Psoas muscle (tissue), 8 donors: ENCODE measurements around the gene SELPLG. TPM values are rescaled to one million over a fixed set of nuclear protein-coding genes. Genes with fewer than 3 reads are reported as not detected.
A peak's percentile ranks its signal among the peaks of the same experiment; 100 is the strongest.
"Not testable (repeated sequence)": the region's sequence is repeated elsewhere in the genome, so short reads cannot be mapped to it uniquely, and the experiment has no call there.

ENCODE experiments used
- ATAC-seq, 4 donors: fragments of 200-7000 bp; cut with Tn5 transposase; one replicate each; pipeline ENCODE4 v1.9.1; 2020; ENCODE audit warnings: moderate library complexity in 3 of 4, mild to moderate bottlenecking in 2 of 4
- DNase-seq, 2 donors: peaks; one replicate each; pipeline ENCODE4 v3.0.0-alpha.2; 2020
- H3K27ac ChIP-seq: fragments of 200-600 bp; one replicate; pipeline ENCODE4 v1.8.0; 2022
- H3K27me3 ChIP-seq, 3 donors: fragments of 200-600 bp in 1 of 3; one replicate each; pipeline versions ENCODE4 v1.6.1 to v1.8.0; 2013 to 2022; ENCODE audit warnings: low read length in 2 of 3, mild to moderate bottlenecking in 2 of 3, moderate library complexity in 1 of 3; ENCODE audit not compliant: insufficient read depth in 3 of 3
- H3K36me3 ChIP-seq, 2 donors: fragments of 200-600 bp in 1 of 2; one replicate each; pipeline versions ENCODE4 v1.6.1 to v1.8.0; 2013 to 2022; ENCODE audit warnings: low read depth in 1 of 2, mild to moderate bottlenecking in 1 of 2, moderate library complexity in 1 of 2; ENCODE audit not compliant: insufficient read depth in 1 of 2
- H3K4me1 ChIP-seq: fragments of 200-600 bp; one replicate; pipeline ENCODE4 v1.8.0; 2022
- H3K4me3 ChIP-seq: fragments of 200-600 bp; one replicate; pipeline ENCODE4 v1.8.0; 2022; ENCODE audit warnings: mild to moderate bottlenecking
- H3K9me3 ChIP-seq: fragments of 200-600 bp; one replicate; pipeline ENCODE4 v1.8.0; 2022
- WGBS, 3 donors: extraction: QIAGEN DNeasy Blood & Tissue Kit; methylation state at CpG; one replicate each; pipeline versions ENCODE4 v1.1.6 to v1.1.7; 2013; 5-methylcytosine and 5-hydroxymethylcytosine counted together
- intact Hi-C, 2 donors: fragments of 100-400 bp; cut with DNase I; formaldehyde crosslinking; loops; one replicate each; pipeline versions ENCODE4 v1.11.0 to v1.14.2; 2022
- polyA plus RNA-seq, 3 donors: library from polyadenylated mRNA; stranded (reverse); fragments of 200-250 nt; gene quantifications; one replicate each; pipeline ENCODE4 v1.2.3, GENCODE V29; 2013
- total RNA-seq, 4 donors: library from RNA; stranded (reverse); fragmentation: NEBNext Ultra II Directional in 2 of 4; extraction: Animal tissue kit (Norgen Biotek cat#: 25700) in 2 of 4; gene quantifications; one replicate each; pipeline versions ENCODE4 v1.2.1 to v1.2.4, GENCODE V29; 2021 to 2023
- TF ChIP-seq, protein P1 (sequence below): fragments of 200-600 bp; IDR thresholded peaks from one replicate; pipeline ENCODE4 v1.8.0; 2022; ENCODE audit warnings: antibody characterized with exemption
- donor health status: healthy with polysubstance abuse.
- donor health status: DM: no; HTN: no; CAD: no; lungs with moderate emphysema.
- donor health status: Bipolar disorder and iron deficiency.
- donor health status: healthy.
- donor health status: DM: yes; HTN: yes; CAD: no.
- donor health status: DM: no; HTN: no; CAD: no.
- donor health status: DM: no; HTN: no; CAD: no.
- donor health status: DM: yes; HTN: yes; CAD: no.

Gene SELPLG
- total and polyA plus RNA-seq, 7 donors = 0.62 to 3.8 (median 1.5) TPM

DNA sequence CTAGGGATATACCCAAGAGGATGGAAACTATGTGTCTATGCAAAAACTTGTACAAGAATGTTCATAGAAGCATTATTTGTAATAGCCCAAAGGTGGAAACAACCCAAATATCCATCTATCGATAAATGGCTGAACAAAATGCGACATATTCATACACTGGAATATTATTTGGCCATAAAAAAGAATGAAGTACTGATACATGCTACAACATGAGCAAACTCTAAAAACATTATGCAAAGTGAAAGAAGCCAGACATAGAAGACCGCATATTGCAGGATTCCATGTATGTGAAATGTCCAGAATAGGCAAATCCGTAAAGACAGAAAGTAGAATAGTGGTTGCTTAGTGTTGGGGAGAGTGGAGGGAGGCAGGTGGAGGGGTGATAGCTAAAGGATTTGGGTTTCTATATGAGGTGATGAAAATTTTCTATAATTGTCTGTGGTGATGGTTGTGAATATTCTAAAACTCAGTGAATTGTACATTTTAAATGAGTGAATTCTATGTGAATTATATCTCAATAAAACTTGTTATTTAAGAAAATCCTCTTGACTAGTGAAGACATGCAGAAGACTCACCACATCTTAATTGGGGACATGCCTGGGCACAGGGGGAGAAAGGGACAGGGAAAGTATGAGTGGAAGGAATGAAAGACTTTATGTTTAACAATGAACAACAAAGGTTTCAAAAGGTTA is 29.8 kb upstream of the SELPLG start:
- Histone ChIP-seq H3K9me3 (no peaks in the 10 kb centered on the region), H3K27me3 (no peaks in the 10 kb centered on the region), H3K4me1 (peaks cover 46% of the 10 kb centered on the region), H3K4me3 (no peak overlapping the region), H3K27ac (peak overlapping the region; percentile 86), H3K36me3 (peaks cover 8 to 33% of the 10 kb centered on the region in 2 donors)
- TF ChIP-seq, protein P1, sequence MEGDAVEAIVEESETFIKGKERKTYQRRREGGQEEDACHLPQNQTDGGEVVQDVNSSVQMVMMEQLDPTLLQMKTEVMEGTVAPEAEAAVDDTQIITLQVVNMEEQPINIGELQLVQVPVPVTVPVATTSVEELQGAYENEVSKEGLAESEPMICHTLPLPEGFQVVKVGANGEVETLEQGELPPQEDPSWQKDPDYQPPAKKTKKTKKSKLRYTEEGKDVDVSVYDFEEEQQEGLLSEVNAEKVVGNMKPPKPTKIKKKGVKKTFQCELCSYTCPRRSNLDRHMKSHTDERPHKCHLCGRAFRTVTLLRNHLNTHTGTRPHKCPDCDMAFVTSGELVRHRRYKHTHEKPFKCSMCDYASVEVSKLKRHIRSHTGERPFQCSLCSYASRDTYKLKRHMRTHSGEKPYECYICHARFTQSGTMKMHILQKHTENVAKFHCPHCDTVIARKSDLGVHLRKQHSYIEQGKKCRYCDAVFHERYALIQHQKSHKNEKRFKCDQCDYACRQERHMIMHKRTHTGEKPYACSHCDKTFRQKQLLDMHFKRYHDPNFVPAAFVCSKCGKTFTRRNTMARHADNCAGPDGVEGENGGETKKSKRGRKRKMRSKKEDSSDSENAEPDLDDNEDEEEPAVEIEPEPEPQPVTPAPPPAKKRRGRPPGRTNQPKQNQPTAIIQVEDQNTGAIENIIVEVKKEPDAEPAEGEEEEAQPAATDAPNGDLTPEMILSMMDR = no peak
- 94 to 99% (median 96%) methylated on average over 4 of the region's 4 CpGs for whole genome bisulfite sequencing, 3 donors
- ATAC-seq (no peak), DNase-seq (no peak)
- intact Hi-C loops = loop anchor here (1.0 to 10.0 kb wide), 4 partner anchors 67 to 431 kb away; partner anchors contain the start of genes ALKBH2 (in 1 of the 2), CORO1C (in 1 of the 2) and UNG (in 1 of the 2)

DNA sequence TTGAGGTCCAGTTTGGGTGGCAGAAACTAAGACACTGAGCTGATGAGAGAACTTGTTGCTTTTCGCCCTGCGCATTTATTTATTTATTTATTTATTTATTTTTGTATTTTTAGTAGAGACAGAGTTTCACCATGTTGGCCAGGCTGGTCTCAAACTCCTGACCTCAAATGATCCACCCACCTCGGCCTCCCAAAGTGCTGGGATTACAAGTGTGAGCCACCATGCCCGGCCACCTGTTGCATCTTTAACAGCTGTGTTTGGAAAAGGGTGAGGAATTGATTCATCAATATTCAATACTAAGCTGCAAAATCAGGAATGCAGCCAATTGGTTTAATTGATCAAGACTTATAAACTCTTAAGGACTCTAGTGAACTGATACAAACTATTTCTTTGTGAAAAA is 24.4 kb upstream of the SELPLG start:
- H3K27ac ChIP-seq, intact Hi-C loops, H3K27me3 ChIP-seq, H3K9me3 ChIP-seq, H3K4me1 ChIP-seq, DNase-seq, ATAC-seq, H3K4me3 ChIP-seq: not testable (repeated sequence)
- WGBS, 3 donors = 79 to 95% (median 83%) methylated on average over 4 of the region's 4 CpGs
- H3K36me3 ChIP-seq = peaks cover 23 to 75% of the 10 kb centered on the region in 2 donors

DNA sequence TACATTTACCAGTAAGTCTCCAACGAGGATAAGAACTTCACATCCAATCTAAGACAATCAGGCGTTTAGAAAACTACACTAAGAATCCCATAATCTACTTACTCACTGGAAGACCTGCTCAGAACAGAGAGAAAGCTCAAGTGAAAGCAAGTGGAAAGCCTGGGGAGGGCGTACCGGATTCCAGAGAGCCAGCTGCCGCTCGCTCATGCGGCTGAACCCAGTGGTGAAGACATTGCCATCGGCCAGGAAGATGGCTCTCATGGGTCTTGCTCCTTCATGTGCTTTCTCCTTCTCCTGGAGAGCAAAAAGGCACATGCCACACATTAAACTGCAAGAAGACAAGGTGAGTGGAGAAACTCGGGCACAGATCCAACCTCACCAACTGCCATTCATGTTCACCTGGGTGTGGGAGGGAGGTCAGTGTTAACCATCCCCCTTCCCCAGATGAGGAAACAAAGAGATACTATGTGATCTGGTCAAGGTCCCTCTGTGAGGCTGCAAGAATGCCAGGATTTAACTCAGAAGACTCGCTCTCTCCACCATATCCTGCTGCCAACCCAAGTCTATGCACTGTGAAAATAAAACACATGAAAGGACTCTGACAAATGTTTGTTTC is 23.5 kb upstream of the SELPLG start:
- 93 to 94% (median 93%) methylated on average over 10 of the region's 10 CpGs for WGBS, 3 donors
- intact Hi-C loops = no loop called here
- H3K9me3 ChIP-seq = no peaks in the 10 kb centered on the region
- TF ChIP-seq, protein P1 = no peak
- no peak overlapping the region for H3K27ac ChIP-seq
- H3K4me3 ChIP-seq = no peak overlapping the region
- ATAC-seq = no peak
- H3K27me3 ChIP-seq = no peaks in the 10 kb centered on the region
- H3K36me3 ChIP-seq = peaks cover 24 to 84% of the 10 kb centered on the region in 2 donors
- no peak for DNase-seq
- no peaks in the 10 kb centered on the region for H3K4me1 ChIP-seq

DNA sequence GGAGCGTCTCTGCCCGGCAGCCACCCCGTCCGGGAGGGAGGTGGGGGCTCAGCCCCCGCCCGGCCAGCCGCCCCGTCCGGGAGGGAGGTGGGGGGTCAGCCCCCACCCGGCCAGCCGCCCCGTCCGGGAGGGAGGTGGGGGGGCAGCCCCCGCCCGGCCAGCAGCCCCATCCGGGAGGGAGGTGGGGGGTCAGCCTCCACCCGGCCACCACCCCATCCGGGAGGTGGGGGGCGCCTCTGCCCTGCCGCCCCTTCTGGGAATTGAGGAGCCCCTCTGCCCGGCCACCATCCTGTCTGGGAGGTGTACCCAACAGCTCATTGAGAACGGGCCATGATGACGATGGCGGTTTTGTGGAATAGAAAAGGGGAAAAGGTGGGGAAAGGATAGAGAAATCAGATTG is 22.6 kb upstream of the SELPLG start:
- intact Hi-C loops, ATAC-seq, H3K4me1 ChIP-seq, H3K4me3 ChIP-seq, DNase-seq, H3K9me3 ChIP-seq, H3K27ac ChIP-seq, H3K27me3 ChIP-seq: not testable (repeated sequence)
- 88 to 97% (median 94%) methylated on average over 8 to 24 of the region's 24 CpGs for WGBS, 3 donors
- H3K36me3 ChIP-seq = peaks cover 27 to 86% of the 10 kb centered on the region in 2 donors

DNA sequence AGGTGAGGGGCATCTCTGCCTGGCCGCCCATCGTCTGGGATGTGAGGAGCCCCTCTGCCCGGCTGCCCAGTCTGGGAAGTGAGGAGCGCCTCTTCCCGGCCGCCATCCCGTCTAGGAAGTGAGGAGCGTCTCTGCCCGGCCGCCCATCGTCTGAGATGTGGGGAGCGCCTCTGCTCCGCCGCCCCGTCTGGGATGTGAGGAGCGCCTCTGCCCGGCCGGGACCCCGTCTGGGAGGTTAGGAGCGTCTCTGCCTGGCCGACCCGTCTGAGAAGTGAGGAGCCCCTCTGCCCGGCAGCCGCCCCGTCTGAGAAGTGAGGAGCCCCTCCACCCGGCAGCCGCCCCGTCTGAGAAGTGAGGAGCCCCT is 22.1 kb upstream of the SELPLG start:
- H3K27ac ChIP-seq, H3K4me3 ChIP-seq, H3K27me3 ChIP-seq, ATAC-seq, intact Hi-C loops, DNase-seq, H3K4me1 ChIP-seq, H3K9me3 ChIP-seq: not testable (repeated sequence)
- 86 to 98% (median 92%) methylated on average over 9 to 18 of the region's 28 CpGs for WGBS, 3 donors
- H3K36me3 ChIP-seq = peaks cover 28 to 86% of the 10 kb centered on the region in 2 donors

DNA sequence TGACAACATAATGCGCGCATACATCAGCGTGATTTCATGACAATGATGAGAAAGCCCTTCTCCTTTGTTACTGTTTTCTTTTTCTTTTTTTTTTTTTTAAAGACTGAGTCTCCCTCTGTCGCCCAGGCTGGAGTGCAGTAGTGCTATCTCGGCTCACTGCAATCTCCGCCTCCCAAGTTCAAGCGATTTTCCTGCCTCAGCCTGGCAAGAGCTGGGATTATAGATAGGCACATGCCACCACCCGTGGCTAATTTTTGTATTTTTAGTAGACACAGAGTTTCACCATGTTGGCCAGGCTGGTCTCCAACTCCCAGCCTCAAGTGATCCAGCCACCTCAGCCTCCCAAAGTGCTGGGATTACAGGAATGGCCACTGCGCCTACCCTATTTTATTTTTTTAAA is 20.9 kb upstream of the SELPLG start:
- intact Hi-C loops, H3K27me3 ChIP-seq, H3K27ac ChIP-seq, DNase-seq, H3K4me3 ChIP-seq, H3K9me3 ChIP-seq, H3K4me1 ChIP-seq: not testable (repeated sequence)
- peaks cover 27 to 88% of the 10 kb centered on the region in 2 donors for H3K36me3 ChIP-seq
- ATAC-seq = peak; percentile 23 to 45 (median 34)
- 68 to 76% (median 74%) methylated on average over 9 of the region's 9 CpGs for WGBS, 3 donors
